Ishikawa (cell line): ENCODE measurements around the gene ULK4.

Source experiments
- EP300 ChIP-seq: IDR thresholded peaks from 2 replicates; pipeline ENCODE4 v1.6.1; 2012; ENCODE audit warnings: borderline replicate concordance
- FOXM1 ChIP-seq: IDR thresholded peaks from 2 replicates; pipeline ENCODE4 v1.6.1; 2012; ENCODE audit warnings: low read depth, borderline replicate concordance
- NFIC ChIP-seq: IDR thresholded peaks from 2 replicates; pipeline ENCODE4 v1.6.1; 2012
- RAD21 ChIP-seq: IDR thresholded peaks from 2 replicates; pipeline ENCODE4 v1.6.1; 2012; ENCODE audit warnings: low read depth
- TAF1 ChIP-seq: IDR thresholded peaks from 2 replicates; pipeline ENCODE4 v1.6.1; 2012; ENCODE audit warnings: low read depth, mild to moderate bottlenecking
- YY1 ChIP-seq: IDR thresholded peaks from 2 replicates; pipeline ENCODE4 v1.6.1; 2012; ENCODE audit warnings: low read depth
- ZBTB7A ChIP-seq: IDR thresholded peaks from 2 replicates; pipeline ENCODE4 v1.6.1; 2012; ENCODE audit warnings: low read depth
- TF ChIP-seq, protein P1 (sequence below): IDR thresholded peaks from 2 replicates; pipeline ENCODE4 v1.6.1; 2012; ENCODE audit warnings: low read depth, mild to moderate bottlenecking
- TF ChIP-seq, protein P2 (sequence below): IDR thresholded peaks from 2 replicates; pipeline ENCODE4 v1.6.1; 2012
- TF ChIP-seq, protein P3 (sequence below): IDR thresholded peaks from 2 replicates; pipeline ENCODE4 v1.6.1; 2012

DNA sequence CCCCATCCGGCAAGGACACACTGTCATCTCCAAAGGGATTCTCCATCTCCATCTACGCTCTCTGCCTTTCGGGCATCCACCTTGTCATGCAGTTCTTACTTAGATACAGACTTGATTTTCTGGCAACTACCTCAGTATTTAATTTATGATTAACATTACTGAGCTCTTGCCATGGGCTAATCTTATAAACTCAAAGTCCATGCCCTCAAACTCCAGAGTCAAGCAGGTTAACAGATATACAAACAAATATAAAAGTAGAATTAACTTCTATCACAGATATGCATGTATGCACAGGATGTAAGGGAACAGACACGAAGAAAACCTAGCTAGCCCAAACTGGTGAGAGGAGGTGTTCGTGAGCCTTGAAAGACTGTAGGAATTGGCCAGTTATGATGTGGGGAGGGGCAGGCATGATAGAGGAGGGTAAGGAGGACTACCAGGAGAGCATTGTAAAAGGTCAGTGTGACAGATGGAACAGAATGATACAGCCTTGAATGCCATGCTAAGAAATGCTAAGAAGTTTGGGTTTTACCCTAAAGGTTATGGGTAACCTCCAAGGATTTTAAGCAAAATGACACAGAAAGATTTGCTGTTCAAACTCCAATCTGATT lies 334.3 kb downstream of the ULK4 start:
- no peak for TF ChIP-seq NFIC
- TF ChIP-seq, protein P1, sequence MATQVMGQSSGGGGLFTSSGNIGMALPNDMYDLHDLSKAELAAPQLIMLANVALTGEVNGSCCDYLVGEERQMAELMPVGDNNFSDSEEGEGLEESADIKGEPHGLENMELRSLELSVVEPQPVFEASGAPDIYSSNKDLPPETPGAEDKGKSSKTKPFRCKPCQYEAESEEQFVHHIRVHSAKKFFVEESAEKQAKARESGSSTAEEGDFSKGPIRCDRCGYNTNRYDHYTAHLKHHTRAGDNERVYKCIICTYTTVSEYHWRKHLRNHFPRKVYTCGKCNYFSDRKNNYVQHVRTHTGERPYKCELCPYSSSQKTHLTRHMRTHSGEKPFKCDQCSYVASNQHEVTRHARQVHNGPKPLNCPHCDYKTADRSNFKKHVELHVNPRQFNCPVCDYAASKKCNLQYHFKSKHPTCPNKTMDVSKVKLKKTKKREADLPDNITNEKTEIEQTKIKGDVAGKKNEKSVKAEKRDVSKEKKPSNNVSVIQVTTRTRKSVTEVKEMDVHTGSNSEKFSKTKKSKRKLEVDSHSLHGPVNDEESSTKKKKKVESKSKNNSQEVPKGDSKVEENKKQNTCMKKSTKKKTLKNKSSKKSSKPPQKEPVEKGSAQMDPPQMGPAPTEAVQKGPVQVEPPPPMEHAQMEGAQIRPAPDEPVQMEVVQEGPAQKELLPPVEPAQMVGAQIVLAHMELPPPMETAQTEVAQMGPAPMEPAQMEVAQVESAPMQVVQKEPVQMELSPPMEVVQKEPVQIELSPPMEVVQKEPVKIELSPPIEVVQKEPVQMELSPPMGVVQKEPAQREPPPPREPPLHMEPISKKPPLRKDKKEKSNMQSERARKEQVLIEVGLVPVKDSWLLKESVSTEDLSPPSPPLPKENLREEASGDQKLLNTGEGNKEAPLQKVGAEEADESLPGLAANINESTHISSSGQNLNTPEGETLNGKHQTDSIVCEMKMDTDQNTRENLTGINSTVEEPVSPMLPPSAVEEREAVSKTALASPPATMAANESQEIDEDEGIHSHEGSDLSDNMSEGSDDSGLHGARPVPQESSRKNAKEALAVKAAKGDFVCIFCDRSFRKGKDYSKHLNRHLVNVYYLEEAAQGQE, result no peak
- TF ChIP-seq, protein P2, sequence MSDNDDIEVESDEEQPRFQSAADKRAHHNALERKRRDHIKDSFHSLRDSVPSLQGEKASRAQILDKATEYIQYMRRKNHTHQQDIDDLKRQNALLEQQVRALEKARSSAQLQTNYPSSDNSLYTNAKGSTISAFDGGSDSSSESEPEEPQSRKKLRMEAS, result no peak
- no peak for TF ChIP-seq TAF1
- TF ChIP-seq, protein P3, sequence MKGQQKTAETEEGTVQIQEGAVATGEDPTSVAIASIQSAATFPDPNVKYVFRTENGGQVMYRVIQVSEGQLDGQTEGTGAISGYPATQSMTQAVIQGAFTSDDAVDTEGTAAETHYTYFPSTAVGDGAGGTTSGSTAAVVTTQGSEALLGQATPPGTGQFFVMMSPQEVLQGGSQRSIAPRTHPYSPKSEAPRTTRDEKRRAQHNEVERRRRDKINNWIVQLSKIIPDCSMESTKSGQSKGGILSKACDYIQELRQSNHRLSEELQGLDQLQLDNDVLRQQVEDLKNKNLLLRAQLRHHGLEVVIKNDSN, result no peak
- no peak for TF ChIP-seq YY1
- no peak for TF ChIP-seq ZBTB7A
- no peak for TF ChIP-seq RAD21
- TF ChIP-seq FOXM1, result no peak
- no peak for TF ChIP-seq EP300
